CD4-positive, alpha-beta T cell treated with Interleukin-17A for 4 hours (primary cell): ENCODE data around the gene CRTAP.
"Not testable (repeated sequence)": the region's sequence is repeated elsewhere in the genome, so short reads cannot be mapped to it uniquely, and the experiment has no call there.

ENCODE experiments used
- DNase-seq: peaks from one replicate; pipeline ENCODE4 v3.0.0-alpha.2; 2020; ENCODE audit warnings: mixed read lengths

Gene CRTAP

DNA sequence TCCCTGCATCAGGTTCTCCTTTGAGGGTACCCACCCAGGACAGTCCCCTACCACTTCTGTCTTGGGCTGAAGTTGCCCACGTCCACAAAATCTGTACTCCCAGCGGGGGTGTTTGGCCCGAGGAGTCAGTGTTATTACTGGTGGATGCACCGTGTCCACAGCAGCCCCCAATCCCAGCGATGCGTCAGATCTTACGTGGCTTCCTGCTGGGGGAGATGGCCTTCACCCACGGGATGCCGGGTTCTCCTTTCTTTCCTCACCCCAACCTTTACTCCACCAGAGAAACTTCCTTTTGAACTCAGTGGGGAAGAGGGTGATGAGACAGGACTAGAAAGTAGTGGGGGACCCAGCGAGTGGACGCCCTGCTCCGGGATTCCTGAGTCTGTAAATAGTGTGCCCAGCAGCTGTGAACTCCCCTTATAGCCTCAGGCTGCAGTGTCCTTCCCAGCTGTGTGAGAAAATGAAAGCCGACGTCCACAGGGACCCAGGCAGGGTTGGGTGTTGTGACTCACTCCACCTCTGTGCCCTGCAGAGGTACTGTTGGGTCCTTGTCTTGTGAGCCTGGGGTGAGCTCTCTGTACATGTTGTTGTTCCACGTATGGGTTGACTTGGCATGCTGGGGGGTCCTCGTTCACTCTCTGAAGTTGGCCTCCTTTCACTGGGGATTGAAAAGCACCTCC is 31.5 kb downstream of the CRTAP start:
- DNase-seq, result no peak

DNA sequence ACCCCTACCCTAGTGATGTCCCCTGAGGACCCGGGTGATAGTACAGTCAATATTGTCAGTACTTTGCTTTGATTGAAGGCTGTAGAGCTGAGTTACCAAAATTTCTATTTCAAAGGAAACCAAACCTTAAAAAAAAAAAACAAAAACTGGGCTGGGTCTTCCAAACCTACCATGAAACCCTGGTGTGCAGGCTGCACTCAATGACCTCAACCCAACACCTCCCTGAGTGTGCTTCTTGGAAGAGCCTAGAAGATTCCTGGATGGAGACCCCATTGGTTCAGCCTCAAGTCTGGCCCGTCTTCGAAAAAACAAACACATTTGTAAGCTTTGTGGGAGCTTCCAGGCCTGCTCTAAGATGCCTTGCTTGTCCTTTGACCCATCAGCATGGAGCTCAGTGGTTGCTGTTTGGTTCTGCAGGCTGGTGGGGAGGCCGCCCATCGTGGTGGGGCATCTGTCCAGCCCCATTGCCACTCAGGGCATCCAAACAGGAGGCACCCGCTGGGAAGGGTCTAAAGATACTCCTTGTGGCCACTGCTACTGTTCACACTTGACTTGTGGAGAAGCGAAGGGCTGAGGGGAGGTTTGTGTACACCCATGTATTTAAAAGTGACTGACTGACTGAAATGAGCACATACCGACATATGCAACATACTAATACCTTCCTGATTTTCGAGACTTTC is 32.2 kb downstream of the CRTAP start:
- no peak for DNase-seq

DNA sequence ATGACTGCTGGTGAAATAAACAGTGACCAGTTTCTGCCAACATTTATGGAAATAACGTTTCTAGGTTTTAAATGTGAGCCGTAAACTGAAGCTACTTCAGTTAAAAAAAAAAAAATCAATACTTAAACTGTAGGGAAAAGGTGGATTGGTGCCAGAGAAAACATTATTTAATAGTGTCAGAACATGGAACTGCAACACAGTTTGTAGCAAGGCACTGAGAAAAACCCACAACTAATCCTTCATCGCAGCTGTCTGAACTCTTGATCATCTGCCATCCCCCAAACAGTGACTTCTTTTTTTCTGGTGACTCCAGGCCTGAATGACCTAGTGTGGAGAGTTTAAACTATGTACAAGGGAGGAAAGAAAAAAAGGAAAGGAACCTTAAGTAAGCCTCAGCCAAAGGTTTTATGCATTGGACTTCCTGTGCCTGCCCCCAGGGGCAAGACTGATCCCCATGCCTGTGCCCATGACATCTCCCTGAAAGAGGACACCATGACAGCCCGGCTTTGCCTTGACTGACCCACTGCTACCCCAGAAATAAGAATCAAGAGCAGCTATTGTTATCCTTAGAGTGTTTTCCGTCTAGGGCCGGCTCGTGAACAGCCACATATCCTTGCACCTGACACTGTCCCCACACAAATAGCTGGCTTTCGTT is 33.1 kb downstream of the CRTAP start:
- no peak for DNase-seq

- DNase-seq, result no peak
These were observed 35.5 kb downstream of the CRTAP start for GRCh38 chr3:33149342-33149741.

- DNase-seq, result no peak
These were observed 38.8 kb downstream of the CRTAP start for GRCh38 chr3:33152363-33153360.

DNA sequence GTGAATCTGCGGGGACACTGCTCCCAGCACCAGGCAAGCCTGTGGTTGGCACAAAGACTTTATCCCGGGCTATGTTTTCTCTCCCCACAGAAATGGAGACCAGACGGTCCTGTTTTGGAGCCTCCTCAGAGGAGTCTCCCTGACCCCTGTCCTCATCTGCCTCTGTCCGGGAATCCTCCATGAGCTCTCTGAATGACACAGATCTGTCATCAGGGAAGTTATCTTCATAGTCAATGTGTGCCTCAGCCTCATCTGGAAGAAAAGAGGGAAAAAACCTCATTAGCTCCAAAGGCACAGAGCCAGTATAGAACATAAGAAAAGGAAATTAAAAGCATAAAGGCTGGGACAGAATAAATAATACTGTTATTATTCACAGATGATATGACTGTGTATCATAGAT is 40.0 kb downstream of the CRTAP start:
- no peak for DNase-seq

GRCh38 chr3:33155301-33155700 is 41.5 kb downstream of the CRTAP start:
- no peak for DNase-seq

DNA sequence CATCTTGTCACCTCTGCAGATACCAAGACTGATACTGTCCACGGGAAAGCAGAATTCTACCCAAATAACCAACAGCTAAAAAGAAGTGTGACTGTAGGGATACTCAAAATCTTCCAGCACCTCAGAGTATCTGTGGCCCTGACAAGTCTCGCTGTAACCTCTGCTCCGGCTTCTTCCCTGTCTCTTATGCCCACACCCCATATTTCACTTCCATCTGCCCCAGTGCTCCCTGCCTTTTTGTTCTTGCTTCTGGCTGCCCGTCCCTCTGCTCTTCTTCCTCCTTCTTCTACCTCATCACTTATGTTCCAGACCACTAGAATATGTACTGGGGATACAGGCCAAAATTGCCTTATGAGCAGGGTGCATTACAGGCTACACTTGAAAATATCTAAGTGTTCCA is 45.4 kb downstream of the CRTAP start:
- no peak for DNase-seq

DNA sequence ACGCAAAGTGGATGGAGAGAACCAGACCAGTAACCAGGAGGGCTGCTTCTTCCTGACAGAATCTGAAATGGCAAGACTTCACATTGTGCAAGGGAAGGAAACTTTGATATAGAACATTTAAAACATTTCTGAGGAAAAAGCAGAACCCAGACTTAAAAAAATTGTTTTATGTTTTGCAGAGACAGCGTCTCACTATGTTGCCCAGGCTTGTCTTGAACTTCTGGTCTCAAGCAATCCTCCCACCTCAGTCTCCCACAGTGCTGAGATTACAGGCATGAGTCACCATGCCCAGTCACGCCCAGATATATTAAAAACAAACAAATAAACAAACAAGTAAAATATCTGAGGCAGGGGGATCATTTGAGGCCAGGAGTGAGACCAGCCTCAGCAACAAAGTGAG is 46.2 kb downstream of the CRTAP start:
- no peak for DNase-seq

DNA sequence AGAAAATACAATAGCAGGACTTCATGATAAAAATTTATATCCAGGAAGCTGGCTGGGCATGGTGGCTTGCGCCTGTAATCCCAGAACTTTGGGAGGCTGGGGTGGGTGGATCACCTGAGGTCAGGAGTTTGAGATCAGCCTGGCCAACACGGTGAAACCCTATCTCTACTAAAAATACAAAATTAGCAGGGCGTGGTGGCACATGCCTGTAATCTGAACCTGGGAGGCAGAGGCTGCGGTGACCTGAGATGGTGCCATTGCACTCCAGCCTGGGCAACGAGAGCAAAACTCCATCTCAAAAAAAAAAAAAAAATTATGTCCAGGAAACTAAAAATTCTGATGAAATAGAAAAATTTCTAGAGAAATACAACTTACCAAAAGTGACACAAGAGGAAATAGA is 48.8 kb downstream of the CRTAP start:
- DNase-seq, result not testable (repeated sequence)

DNA sequence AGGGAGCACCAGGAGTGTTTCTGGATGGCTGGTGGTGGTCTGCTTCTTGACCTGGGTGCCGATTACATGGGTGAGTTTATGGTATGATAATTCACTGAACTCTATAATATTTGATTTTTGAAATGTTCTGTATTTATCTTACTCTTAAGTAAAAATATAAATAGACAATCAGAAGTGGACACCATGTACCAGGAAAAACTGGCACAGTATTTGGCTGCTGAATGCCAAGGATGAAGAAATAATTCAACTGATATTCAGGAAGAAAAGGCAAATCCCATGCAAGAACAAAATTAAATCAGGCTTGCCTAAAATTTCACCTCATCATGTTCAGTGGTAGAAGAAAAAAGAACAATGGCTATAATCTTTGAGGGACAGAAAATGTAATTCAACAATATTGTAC is 51.6 kb downstream of the CRTAP start:
- DNase-seq, result no peak

DNA sequence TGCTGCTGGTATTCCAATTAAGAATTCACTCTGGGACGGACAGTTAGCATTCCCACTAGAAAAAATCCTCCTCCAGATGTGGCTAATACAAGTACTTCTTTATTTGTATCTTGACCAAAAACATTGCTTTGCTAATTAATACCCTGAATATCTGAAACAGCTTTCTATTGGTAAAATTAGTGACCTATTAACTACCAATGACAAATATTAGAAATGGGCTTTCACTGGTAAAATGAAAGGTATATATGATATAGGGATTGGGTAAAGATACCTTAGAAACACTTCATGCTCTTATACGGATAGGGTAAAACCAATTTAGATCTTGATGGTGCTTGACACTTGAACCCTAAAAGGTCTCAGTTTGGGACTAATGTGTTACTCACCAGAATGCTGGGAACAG is 52.3 kb downstream of the CRTAP start:
- no peak for DNase-seq

DNA sequence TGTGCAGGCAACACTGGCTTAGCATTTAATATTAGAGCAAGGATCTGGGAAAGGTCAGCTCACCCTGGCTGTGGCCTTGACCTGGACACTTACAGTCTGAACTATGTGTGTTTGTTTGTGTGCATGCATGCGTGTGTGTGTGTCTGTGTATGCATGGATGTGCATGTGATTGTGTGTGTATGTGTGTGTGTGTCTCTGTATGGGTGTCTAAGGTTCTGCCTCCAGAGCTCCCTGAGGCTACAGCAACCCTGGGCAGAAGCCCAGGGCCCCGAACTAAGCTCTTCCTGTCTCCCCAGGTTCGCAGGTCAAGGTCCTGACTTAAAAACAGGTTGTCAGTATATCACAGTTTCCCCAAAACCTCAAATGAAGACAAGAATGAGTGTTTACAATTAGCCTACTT is 53.5 kb downstream of the CRTAP start:
- DNase-seq, result no peak

DNA sequence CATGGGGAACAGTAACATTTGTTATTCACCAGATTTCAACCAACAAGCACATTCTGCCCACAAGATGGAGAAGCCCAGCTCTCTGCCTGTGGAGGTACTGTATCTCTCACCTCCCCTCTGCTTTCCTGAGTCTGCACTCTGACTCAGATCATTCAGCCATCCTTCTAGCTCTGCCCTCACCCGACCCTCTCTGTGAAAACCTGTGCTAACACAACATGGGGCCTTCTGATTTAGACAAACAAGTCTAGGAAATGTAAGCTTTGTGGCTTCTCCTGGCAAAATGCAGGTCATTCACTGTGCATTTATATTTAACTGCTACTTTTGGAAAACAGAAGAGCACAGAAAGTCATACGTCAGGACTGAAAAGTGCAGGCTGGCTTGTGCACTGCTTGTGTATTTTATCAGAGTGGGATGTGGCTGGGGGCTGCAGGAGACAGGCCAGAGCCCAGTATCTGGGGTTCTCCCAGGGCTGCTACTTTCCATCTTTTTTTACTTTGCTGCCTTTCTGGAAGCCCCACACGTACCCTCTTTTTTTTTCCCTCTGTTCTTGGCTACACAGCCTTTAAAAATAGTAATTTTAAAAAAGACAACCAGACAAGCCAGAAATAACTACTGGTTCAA is 54.0 kb downstream of the CRTAP start:
- DNase-seq, result no peak

GRCh38 chr3:33170531-33170930 is 56.7 kb downstream of the CRTAP start:
- no peak for DNase-seq

GRCh38 chr3:33171580-33171979 is 57.8 kb downstream of the CRTAP start:
- DNase-seq, result no peak

DNA sequence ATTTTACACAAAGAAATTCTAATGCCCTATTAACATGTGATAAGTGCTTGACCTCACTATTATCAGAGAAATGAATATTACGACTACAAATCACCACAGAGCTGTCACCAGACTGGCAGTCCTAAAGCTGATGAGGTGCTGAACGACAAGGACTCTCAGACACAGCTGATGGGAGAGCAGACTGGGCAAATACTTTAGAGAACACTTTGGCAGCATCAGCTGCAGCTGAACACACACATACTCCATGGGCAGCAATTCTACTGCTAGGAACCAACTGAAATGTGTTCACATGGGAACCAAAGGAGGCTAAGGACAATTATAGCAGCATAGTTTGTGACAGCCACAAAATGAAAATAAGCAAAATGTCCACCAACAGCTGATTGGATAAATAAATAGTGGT is 59.3 kb downstream of the CRTAP start:
- DNase-seq, result no peak

GRCh38 chr3:33173672-33174071 is 59.9 kb downstream of the CRTAP start:
- no peak for DNase-seq

DNA sequence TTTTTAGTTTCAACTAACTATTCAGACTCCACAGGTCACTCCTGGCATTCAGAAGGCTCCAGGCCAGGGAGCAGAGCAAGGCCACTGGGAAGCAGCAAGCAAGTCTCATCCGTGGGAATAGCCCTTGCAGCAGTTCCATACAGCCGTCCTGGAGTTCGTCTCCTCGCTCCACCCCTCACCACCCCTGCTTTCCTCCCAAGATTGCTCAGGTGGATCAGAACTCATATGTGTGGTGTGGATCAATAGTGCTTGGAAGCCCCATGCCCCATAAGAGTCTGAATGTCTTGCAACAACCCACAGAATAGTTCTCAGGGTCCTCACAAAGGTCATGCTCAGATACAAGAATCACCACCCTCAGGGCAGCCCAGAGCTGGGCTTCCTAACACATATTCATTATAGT is 60.3 kb downstream of the CRTAP start:
- no peak for DNase-seq

- DNase-seq, result no peak
These were observed 61.0 kb downstream of the CRTAP start for GRCh38 chr3:33174711-33175414.

DNA sequence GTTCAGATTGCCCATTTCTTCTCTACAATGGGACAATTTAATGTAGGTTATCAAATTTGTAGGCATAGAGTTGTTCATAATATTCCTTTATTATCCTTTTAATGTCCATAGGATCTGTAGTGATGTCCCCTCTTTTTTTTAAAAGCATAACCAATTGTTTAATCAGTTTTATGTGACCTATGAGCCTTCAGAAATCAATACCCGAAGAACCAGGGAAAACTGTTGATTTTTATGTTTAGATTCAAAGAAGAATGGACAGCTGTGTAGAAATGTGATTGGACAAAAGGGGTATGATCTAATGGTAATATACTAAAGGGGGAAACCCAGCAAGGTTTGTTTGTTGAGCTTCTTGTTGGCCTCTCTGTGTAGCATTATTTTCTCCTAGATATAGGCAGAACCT is 65.3 kb downstream of the CRTAP start:
- DNase-seq, result no peak

DNA sequence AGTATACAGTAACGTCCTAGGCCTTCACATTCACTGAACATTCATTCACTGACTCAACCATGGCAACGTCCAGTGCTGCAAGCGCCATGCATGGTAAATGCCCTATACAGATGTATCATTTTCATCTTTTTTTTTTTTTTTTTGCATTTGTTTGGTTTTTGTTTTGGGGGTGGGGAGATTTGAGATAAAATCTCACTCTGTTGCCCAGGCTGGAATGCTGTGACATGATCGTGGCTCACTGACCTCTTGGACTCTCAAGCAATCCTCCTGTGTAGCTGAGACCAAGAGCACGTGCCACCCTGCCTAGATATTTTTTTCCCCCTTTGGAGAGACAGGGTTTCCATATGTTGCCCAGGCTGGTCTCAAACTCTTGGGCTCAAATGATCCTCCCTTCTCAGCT is 67.4 kb downstream of the CRTAP start:
- no peak for DNase-seq
